NCI-H345 treated with DMSO at 0.1 percent for 48 hours (cell line): ENCODE measurements around the gene AGAP1.

Experiments used
- DNase-seq: peaks from one replicate; lab custom pipeline; 2025; ENCODE audit not compliant: unreplicated experiment; lab: John Stamatoyannopoulos, UW

Gene AGAP1

DNA sequence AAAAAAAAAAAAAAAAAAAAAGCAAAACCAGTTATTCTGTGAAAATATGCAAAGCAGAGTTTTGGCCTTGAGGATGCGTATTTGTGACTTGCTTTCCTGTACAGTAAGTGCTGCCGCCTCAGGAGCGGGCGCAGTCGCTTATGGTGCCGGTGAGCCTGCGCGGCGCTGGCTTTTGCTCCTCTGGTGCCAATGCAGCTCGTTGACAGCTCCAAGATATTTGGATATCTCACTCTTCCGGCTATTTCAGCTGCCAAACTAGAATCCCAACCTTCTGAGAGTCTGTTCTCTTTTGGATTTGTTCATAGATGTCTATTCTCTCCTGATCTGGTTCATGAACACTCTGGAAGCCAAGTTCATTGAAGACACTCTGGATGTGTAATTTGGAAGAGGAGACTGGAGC is 184.1 kb downstream of the AGAP1 start:
- DNase-seq, result no peak

DNA sequence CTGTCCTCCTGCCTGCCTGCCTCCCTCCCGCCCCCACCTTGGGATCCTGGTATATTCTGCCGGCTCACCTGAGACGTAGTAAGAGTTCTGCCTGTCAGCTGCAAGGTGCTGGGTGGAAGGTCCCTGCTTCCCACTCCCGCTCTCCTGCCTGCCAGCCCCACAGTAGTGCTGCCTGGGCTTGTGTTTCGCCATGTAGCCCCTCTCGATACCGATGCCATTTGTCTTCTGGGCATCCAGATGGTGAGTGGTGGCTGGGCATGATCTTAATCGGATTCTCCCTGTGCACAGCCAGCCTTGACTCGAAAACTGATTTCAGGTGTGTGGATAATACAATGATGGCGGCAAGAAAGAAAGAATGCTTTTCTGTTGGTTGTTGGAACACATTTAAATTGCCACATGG is 184.9 kb downstream of the AGAP1 start:
- no peak for DNase-seq

DNA sequence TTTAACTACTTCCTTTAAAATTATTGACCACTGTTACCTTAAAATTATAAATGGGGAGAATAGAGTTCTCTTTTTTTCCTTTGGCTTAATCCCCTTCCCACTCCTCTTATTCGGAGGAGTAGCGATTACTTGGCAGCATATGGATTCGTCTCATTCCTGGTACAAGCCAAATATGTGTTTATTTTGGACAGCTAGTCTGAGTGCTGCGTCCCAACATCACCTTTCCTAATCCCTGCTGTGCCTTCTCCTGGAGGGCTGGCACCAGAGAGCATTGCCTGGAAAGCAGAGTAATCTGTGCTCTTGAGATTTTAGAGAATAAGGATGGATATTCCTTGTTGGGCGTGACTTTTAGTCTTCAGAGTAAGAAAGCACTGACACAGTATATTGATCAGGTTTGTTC is 185.6 kb downstream of the AGAP1 start:
- no peak for DNase-seq

DNA sequence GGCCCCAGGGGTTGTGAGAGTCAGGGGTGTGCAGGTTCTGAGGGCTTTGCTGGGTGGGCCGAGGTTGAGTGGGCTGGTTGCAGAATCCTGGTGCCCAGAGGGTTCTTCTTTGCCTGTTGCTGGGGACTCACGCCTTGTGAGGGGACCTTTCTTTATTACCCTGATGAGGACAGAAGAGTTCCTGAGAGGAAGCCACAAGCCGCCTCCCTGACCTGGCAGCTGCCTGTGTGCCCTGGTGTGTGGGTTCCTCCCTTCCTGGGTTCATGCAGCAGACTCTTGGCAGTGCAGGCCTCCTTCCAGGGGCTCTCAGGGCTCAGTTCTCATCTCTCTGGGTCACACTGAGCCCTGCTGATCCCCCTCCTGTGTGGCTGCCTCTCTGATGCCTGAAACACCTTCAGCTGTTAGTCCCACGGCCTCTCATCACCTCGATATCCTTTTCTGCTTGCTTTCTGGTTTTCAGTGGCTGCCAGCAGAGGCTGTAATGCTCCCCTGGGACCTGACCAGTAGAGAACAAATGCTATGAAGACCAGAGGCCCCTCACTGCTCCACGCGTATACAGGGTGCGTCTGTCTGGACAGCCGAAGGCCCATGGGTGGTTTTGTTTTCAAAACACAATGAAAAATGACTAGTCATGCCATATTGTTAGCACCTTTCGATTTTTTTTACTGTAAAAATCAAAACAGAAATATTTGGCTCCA is 191.3 kb downstream of the AGAP1 start:
- DNase-seq, result no peak

DNA sequence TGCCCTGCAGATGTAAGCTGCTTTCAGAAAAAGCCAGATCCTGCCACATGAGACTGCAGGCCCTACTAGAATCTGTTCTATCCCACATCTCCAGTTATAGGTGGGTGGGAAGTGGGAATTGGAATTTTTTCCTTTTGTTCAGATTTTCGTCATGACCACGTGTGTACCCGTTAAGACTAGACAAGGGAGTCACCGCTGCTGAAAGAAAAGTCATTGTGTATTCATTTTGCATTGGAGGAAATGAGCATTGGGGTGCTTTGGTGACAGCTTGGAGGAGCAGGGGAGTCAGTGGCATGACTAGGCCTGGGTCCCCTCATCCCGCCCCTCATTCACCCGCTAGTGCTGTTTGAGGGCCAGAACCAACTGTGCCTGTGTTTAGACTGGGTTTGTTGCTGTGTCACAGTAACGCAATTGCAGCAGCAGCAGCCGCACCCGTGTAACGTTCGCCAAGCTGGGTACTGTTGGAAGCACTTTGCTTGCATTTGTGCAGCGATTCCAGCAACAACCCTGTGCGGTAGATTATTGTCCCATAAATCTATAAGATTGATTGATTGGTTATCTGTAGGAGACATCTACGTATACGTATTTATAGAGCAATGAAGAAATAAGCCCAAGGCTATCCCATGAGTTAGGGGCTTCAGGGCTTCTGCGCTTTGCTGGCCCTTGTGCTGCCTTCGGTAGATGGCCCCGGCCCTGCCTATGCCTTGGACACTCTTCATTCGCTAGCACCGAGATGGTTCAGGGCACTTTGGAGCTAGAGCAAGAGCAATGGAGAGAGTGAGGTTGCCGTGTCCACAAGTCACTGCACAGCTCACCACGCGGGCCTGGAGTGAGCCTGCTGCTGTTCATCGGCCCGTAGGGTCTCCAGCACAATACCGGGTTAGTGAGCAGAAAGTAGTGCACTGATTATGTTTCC is 194.9 kb downstream of the AGAP1 start:
- DNase-seq, result no peak

DNA sequence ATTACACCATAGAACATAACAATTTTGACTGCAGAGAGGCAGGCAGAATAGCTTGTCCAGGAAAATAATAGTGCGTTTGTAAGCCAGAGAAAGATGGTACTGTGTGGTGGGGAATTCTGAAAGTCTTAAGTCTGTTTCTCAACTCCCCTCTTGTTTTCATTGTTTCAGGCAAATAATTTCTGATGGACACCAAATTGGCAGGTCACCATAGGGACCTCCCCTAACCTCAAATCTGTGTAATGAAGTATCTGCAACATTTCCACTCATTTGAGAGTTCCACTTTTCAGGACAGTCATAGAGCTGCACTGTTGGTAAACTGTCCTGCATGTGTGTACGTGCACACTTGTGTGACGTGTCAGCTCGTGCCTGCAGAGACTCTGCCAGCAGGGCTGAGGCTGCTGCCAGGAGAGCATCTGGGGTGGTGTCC is 195.6 kb downstream of the AGAP1 start:
- DNase-seq, result peak; percentile 31

DNA sequence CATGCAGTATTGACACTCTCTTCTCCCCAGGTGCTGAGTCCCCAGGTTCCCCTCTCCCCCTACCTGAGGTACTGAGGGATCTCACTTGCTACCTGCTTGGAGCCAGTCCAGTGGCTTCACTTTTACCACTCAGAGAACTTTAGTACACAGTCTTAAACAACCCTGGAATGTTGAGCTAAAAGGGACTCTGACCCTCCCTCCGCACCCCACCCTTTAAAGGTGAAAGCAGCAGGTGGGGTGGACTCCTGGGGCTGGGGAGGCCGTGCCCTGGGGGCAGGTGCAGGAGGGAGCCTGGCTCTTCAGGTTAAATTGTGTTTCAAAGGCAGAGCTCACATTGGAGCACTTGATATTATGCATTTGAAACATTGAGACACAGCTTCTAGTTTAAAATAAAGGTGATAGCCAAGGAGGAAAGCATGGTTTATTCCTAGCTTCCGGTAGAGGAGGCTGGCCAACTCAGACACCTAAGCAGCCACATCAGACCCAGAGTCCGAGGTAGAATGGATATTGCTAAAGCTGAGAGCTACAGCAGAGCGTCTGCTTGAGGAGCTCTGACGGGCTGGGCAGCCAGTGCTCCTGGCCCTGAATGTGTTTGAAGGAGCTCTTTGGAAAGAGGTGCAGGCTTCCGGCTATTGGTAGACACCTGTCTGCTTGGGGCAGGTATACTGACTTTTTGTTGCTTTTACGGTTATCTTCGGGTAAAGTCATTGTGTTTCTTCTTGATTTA is 196.4 kb downstream of the AGAP1 start:
- no peak for DNase-seq

DNA sequence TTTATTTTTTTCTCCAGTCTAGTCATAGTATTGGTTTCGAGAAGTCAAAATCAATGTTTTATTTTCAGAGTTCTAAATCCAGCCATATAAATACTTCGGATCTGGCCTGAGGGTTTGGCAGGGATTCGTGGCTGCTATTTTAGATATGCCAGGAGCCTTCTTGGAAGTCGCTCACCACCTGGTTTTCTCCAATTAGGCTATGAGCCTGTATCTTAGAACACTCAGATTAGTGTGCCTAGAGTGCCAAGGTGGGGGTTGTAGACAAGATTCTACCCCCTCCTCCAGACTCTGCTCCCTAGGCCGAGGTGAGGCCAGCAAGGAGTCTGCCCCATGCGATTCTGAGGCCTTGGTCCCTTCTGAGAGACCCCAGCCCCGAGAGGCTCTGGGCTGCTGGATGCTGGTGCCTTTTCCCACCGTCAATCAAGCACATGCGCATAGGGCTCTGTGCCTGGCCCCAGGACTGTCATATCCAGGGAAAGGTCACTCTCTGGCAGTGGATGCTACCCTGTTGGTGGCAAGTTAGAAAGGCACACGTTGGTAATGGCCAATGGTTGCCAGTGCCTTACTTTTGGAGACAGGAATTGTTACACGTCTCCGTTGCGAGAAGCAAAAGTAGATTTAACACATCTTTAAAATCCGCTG is 197.1 kb downstream of the AGAP1 start:
- DNase-seq, result no peak

DNA sequence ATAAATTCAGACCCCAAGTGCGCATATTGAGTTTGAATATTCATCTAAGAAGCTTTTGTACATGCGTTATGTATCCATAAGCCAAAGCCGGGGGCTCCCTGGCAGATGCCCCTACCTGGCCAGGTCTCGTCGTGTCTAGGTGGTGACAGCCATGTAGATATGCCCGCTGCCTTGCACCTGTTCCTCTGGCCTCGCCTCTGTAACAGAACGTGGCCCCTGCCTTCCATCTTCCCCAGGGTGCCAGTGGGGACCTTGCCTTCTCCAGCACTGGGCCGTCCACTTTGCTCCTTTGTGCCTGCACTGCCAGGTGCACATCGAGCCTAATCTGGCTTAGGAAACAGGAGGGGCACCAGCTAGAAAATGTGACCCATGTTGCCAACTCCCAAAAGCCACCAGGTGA is 198.2 kb downstream of the AGAP1 start:
- DNase-seq, result no peak

DNA sequence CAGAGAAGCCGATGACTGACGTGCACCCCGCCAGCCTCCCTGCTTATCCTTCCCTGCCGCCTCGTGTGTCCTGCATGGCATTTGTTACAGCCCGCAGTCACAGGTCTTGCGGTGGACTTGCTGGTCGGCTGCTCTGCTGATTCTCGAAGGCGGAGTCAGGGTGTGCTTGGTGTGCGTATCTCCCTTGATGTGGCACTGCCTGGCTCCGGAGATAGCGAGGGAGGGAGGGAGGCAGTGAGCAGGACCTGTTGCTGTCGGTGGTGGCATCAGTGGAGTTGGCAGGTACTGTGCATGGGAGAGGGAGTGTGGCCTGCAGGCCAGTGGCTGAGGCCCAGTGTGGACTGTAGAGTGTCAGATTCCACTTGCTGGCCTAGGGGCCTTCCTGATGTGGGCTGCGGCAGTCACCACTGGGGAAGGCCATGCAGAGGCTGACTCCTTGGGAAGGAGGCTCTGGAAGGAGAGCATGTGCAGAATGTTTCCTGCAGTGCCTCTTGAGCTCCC is 198.9 kb downstream of the AGAP1 start:
- no peak for DNase-seq

DNA sequence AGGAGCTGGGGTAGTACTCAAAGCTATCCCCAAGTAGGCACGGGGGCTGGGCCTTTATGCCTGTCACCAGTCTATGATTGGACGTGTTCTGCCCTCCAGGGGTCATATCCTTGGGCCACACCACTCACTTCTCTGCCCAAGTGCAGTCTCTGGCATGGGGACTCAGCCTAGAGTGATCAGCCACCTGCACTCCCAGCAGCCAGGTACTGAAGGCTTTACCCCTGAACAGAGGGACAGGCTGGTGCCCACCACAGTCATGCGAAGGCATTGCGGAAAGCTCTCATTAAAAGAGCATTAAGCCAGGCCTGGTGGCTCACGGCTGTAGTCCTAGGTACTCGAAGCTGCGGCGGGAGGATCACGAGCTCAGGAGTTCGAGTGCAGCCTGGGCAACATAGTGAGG is 199.4 kb downstream of the AGAP1 start:
- no peak for DNase-seq

DNA sequence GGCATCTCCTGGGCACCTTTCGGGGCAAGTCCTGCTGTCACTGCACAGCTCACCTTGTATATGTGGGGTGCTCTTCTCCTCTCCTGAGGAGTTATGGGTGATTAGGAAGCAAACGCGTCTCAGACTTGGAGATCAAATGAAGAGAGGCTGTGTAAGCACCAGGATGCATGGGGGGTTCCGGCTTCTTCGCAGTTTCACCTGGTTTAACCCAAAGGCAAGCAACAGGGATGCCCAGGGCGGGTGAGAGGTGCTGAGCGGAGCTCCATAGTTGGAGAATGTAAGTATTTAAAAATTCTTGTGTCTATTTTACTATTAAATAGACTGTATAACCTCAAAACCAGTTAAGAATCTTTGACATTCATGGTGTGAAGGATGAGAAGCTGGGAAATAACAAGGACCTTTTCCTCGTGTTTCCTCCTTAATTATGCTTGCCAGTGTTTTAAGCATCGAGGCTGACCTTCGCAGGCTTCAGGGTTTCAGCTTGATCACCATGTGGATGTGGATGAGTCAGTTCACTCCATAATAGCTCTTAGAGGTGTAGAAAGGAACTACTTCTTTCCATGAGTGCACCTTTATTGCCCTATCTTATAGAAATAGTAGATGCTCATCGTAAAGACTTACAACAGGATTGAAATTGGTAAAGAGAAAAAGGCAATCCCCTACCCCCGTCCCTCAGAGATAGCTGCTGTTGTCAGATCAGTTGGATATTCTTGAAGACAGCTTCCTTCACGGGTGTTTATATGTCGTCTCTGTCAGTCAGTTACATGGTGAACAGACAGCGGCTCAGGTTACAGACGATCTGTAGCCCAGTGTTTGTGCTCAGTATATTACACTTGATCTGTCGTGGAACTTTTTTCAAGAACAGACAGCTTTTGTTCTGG is 201.1 kb downstream of the AGAP1 start:
- DNase-seq, result no peak

DNA sequence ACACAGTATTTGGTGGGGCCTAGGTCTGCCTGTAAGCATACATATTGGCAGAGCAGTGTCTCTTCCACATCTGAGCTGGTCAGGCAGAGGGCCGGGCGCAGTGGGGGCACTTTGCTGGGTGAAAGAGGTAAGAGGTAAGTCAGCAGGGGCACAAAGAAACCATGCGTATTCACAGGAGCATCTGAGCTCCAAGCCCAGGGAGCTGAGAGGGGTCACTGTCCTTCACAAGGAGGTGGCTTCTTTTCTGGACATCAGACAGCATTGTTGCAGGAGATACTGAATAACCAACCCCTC is 201.7 kb downstream of the AGAP1 start:
- no peak for DNase-seq

DNA sequence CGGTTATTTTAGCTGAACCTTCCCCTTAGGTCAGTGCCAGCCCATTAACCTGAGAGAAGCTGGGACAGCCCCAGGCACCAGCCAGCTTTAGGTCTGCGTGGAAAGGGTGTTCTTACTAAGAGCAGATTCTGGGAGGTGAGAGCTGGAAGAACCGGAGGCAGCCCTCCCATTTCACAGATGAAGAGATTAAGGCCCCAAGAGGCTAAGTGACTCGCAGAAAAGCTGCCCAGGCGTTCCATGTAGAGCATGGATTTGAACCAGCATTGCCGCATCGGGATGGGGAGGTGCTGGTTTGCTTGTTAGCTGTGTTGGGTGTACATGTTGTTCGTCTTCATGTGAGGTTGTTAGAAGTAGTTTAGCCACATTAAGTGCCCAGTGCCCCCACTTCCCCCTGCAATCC is 203.2 kb downstream of the AGAP1 start:
- no peak for DNase-seq

DNA sequence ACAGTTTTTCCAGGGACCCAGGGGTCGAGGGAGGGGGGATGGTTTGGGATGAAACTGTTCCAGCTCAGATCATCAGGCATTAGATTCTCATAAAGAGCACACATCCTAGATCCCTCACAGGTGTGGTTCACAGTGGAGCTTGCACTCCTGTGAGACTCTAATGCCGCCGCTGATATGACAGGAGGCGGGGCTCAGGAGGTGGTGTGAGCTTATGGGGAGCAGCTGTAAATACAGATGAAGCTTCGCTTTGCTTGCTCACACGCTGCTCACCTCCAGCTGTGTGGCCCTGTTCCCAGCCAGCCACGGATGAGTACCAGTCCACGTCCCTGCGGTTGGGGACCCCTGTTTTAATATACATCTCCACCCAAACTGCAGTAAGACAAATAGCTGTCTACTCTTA is 204.2 kb downstream of the AGAP1 start:
- no peak for DNase-seq

DNA sequence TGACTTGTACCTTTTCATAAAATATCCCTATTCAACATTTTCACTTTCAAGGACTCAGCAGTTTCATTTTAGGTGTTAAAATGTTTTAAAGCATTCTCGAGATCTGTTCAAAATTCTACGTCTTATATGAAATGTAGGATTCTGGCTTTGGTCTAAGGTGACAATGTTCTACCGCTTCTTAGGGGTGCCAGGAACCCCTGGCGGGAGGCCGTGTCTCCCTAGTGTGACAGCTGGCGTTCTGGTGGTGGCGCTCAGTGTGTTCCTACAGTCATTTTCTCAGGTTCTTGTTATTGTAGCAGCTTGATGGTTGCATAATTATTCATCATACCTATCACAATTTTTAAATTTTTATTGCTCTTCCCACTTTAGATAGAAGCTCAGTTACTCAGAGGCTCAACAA is 204.6 kb downstream of the AGAP1 start:
- no peak for DNase-seq

DNA sequence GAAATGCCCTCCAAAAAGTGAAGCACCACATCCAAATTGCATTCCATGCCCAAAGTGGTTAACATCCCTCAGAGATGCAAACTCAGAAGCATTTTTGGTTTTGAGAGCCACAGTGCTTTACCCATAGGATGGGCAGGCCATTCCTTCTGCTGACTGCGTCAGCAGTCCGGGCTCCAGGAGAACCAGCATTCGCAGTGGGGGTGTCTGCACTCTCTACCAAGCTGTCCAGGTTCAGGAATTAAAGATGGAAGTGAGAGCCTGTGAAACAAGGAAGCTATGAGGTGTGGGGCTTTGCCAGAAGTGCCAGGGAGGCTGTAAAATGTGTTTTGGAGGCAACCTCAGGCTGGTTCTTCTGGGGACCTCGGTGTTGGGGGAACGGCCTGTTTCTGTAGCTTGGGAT is 205.7 kb downstream of the AGAP1 start:
- DNase-seq, result no peak

DNA sequence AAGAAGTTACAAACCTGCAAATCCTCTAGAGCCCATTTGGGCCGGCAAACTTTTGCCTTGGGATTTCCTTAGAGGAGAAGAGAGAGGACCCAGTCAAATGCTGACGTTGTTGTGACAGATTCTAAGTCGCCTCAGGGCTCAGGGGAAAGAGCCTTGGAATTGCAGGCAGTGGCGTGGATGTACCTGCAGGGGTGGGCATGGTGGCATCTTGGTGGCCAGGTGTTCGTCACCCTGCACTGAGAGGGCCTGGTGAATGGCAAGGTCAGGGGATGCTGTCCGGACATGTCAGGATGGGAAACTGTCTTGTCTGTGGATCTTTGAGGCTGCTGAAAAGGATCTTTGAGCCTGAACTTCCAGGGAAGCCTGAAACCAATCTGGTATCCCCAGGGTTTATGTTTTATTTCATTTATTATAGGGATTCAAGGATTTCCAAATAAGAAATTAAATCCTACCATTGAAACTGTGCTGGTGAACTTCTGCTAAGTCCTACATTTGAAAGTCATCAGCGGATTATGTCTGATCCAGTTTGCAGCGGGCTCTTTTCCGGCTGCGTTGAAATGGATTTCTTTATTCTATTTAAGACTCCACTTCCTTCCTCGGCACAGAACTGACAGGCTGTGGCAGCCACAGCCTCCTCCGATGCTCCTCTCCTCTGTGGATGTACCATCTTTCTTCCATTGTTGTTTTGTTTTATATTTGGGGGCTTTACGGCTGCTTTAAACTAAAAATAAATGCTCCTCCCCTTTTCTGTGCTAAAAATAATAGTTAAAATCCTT is 207.6 kb downstream of the AGAP1 start:
- no peak for DNase-seq

DNA sequence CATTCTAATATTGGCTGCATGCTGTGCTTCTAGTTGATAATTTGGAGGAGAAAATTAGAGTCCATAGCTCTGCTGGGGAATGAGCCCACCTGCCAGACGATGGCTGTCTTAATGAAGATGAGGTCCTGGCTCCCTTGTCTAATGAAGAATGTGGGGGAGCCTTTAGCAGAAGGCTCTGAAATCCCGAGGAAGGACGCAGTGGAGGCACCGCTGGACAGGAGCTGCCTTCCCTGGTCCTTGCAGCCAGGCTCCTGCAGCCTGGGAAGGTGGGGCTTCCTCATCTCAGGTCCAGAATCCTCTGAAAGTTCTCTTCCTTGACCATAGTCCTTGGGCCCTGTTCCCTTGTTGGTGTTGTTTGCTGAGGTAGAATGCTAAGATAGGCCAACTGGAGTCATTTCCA is 208.3 kb downstream of the AGAP1 start:
- no peak for DNase-seq
